OCI-LY3 (cell line): ENCODE measurements around the gene CKLF.

Experiments used
- EZH2phosphoT487 ChIP-seq: fragments of 200-600 bp; shearing (Covaris generic); IDR thresholded peaks from 2 replicates; pipeline ENCODE4 v1.6.1; 2018; ENCODE audit warnings: antibody characterized with exemption, mixed run types, low read depth
- TF ChIP-seq, protein P1 (sequence below): fragments of 200-600, 300-600 bp; sonication (generic); IDR thresholded peaks from 2 replicates; pipeline ENCODE4 v1.5.1; 2014; ENCODE audit warnings: antibody characterized with exemption, low read length, low read depth

DNA sequence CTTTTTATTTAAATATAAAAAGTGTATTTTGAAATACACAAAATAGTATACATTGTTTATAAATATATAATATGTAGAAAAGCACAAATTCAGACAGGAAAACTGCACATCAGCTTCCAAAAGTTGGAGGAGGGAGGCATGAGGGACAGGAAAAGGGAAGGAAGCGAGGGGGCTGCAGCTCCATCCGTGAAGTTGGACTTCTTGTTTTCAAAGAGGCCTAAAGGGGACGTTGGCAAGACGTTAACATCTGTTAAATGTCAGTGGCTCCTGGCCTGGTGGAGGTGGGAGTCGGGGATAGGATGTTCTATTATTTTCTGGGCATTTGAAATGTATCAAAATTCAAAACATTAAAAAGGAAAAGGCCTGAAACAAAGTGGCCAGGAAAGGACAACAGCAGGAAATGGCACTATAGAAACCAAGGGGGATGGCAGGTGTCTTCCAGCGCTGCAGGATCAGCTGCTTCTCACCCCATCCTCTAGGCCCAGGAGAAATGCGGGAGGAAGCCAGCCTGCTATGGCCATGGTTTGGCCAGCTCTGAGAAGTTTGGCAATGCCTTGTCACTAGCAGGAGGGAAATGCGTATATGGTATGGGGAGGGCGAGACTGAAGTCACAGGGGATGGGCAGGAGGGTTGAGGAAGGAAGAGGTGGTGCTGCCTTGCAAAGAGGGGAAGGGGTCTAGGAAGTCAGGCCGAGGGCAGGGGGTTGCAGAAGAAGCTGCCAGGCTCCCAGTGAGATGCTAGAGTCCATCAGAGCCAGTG, 33.3 kb downstream of the CKLF start:
- TF ChIP-seq, protein P1, sequence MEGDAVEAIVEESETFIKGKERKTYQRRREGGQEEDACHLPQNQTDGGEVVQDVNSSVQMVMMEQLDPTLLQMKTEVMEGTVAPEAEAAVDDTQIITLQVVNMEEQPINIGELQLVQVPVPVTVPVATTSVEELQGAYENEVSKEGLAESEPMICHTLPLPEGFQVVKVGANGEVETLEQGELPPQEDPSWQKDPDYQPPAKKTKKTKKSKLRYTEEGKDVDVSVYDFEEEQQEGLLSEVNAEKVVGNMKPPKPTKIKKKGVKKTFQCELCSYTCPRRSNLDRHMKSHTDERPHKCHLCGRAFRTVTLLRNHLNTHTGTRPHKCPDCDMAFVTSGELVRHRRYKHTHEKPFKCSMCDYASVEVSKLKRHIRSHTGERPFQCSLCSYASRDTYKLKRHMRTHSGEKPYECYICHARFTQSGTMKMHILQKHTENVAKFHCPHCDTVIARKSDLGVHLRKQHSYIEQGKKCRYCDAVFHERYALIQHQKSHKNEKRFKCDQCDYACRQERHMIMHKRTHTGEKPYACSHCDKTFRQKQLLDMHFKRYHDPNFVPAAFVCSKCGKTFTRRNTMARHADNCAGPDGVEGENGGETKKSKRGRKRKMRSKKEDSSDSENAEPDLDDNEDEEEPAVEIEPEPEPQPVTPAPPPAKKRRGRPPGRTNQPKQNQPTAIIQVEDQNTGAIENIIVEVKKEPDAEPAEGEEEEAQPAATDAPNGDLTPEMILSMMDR = no peak
- TF ChIP-seq EZH2phosphoT487 = no peak
